Muscle layer of duodenum (tissue), 2 donors: ENCODE results near the gene PTPRJ.

ENCODE experiments used
- H3K27ac ChIP-seq: one replicate; pipeline ENCODE4 v1.7.0; 2013; ENCODE audit warnings: mild to moderate bottlenecking, low read length
- H3K27me3 ChIP-seq: one replicate; pipeline ENCODE4 v1.7.0; 2013; ENCODE audit warnings: low read depth, mild to moderate bottlenecking, control low read depth, low read length
- H3K36me3 ChIP-seq, 2 donors: one replicate each; pipeline ENCODE4 v1.7.0; 2013; ENCODE audit warnings: low read length in 2 of 2, control low read depth in 1 of 2, mild to moderate bottlenecking in 1 of 2; ENCODE audit not compliant: insufficient read depth in 2 of 2, control insufficient read depth in 1 of 2
- H3K4me1 ChIP-seq, 2 donors: one replicate each; pipeline ENCODE4 v1.7.0; 2013; ENCODE audit warnings: low read length in 2 of 2, mild to moderate bottlenecking in 2 of 2, control low read depth in 1 of 2, moderate library complexity in 1 of 2; ENCODE audit not compliant: insufficient read depth in 2 of 2, control insufficient read depth in 1 of 2
- H3K4me3 ChIP-seq, 2 donors: one replicate each; pipeline ENCODE4 v1.7.0; 2013; ENCODE audit warnings: low read length in 2 of 2, low read depth in 1 of 2, mild to moderate bottlenecking in 1 of 2
- H3K9me3 ChIP-seq, 2 donors: one replicate each; pipeline ENCODE4 v1.7.0; 2013; ENCODE audit warnings: low read length in 2 of 2, control low read depth in 1 of 2, mild to moderate bottlenecking in 1 of 2; ENCODE audit not compliant: control insufficient read depth in 1 of 2
- donor health status: healthy.

PTPRJ gene

GRCh38 chr11:47987310-47987709, 7.0 kb downstream of the PTPRJ start:
- no peaks in the 10 kb centered on the region for H3K36me3 ChIP-seq
- peak overlapping the region in 1 of 2 donors; percentile 1 for H3K4me3 ChIP-seq
- H3K9me3 ChIP-seq = no peaks in the 10 kb centered on the region
- H3K27ac ChIP-seq = peak overlapping the region; percentile 5
- H3K4me1 ChIP-seq = peaks cover 4 to 16% of the 10 kb centered on the region in 2 donors
- no peaks in the 10 kb centered on the region for H3K27me3 ChIP-seq

GRCh38 chr11:47987781-47988180, 7.4 kb downstream of the PTPRJ start:
- Histone ChIP-seq H3K27ac (peak overlapping the region; percentile 5), H3K9me3 (no peaks in the 10 kb centered on the region), H3K36me3 (no peaks in the 10 kb centered on the region), H3K27me3 (no peaks in the 10 kb centered on the region), H3K4me3 (peak overlapping the region in 1 of 2 donors; percentile 1), H3K4me1 (peaks cover 4 to 16% of the 10 kb centered on the region in 2 donors)

- Histone ChIP-seq H3K27me3 (no peaks in the 10 kb centered on the region), H3K4me1 (peaks cover 0 to 12% of the 10 kb centered on the region in 2 donors), H3K9me3 (no peaks in the 10 kb centered on the region), H3K27ac (no peak overlapping the region), H3K4me3 (no peak overlapping the region), H3K36me3 (no peaks in the 10 kb centered on the region)
These were observed 9.4 kb downstream of the PTPRJ start for GRCh38 chr11:47989779-47990178.

GRCh38 chr11:47991266-47991830, 11.0 kb downstream of the PTPRJ start:
- no peaks in the 10 kb centered on the region for H3K9me3 ChIP-seq
- peak overlapping the region in 1 of 2 donors; percentile 8 for H3K4me3 ChIP-seq
- no peaks in the 10 kb centered on the region for H3K27me3 ChIP-seq
- peaks cover 0 to 7% of the 10 kb centered on the region in 2 donors for H3K4me1 ChIP-seq
- H3K27ac ChIP-seq = peak overlapping the region; percentile 63
- no peaks in the 10 kb centered on the region for H3K36me3 ChIP-seq

GRCh38 chr11:47991894-47992293, 11.5 kb downstream of the PTPRJ start:
- H3K4me1 ChIP-seq = peaks cover 0 to 7% of the 10 kb centered on the region in 2 donors
- H3K9me3 ChIP-seq = no peaks in the 10 kb centered on the region
- H3K27ac ChIP-seq = peak overlapping the region; percentile 63
- H3K4me3 ChIP-seq = no peak overlapping the region
- no peaks in the 10 kb centered on the region for H3K36me3 ChIP-seq
- H3K27me3 ChIP-seq = no peaks in the 10 kb centered on the region

GRCh38 chr11:47992959-47993820, 12.8 kb downstream of the PTPRJ start:
- Histone ChIP-seq H3K27ac (no peak overlapping the region), H3K27me3 (no peaks in the 10 kb centered on the region), H3K4me1 (peaks cover 0 to 7% of the 10 kb centered on the region in 2 donors), H3K4me3 (no peak overlapping the region), H3K36me3 (no peaks in the 10 kb centered on the region), H3K9me3 (no peaks in the 10 kb centered on the region)

GRCh38 chr11:47994417-47994816, 14.1 kb downstream of the PTPRJ start:
- Histone ChIP-seq H3K4me3 (no peak overlapping the region), H3K36me3 (no peaks in the 10 kb centered on the region), H3K27ac (no peak overlapping the region), H3K9me3 (no peaks in the 10 kb centered on the region), H3K4me1 (peaks cover 0 to 10% of the 10 kb centered on the region in 2 donors), H3K27me3 (no peaks in the 10 kb centered on the region)

GRCh38 chr11:47995360-47995769, 15.0 kb downstream of the PTPRJ start:
- Histone ChIP-seq H3K9me3 (no peaks in the 10 kb centered on the region), H3K4me1 (peaks cover 0 to 11% of the 10 kb centered on the region in 2 donors), H3K27ac (no peak overlapping the region), H3K4me3 (no peak overlapping the region), H3K27me3 (no peaks in the 10 kb centered on the region), H3K36me3 (no peaks in the 10 kb centered on the region)

GRCh38 chr11:47997063-47998053, 17.0 kb downstream of the PTPRJ start:
- Histone ChIP-seq H3K4me3 (no peak overlapping the region), H3K27ac (no peak overlapping the region), H3K9me3 (no peaks in the 10 kb centered on the region), H3K36me3 (no peaks in the 10 kb centered on the region), H3K27me3 (no peaks in the 10 kb centered on the region), H3K4me1 (peaks cover 6 to 9% of the 10 kb centered on the region in 2 donors)

GRCh38 chr11:47998345-47998732, 18.0 kb downstream of the PTPRJ start:
- Histone ChIP-seq H3K4me3 (no peak overlapping the region), H3K27me3 (no peaks in the 10 kb centered on the region), H3K4me1 (peaks cover 6 to 9% of the 10 kb centered on the region in 2 donors), H3K27ac (no peak overlapping the region), H3K36me3 (no peaks in the 10 kb centered on the region), H3K9me3 (no peaks in the 10 kb centered on the region)
